Measurements from ENCODE around the gene GRM8.

GRM8 gene

DNA sequence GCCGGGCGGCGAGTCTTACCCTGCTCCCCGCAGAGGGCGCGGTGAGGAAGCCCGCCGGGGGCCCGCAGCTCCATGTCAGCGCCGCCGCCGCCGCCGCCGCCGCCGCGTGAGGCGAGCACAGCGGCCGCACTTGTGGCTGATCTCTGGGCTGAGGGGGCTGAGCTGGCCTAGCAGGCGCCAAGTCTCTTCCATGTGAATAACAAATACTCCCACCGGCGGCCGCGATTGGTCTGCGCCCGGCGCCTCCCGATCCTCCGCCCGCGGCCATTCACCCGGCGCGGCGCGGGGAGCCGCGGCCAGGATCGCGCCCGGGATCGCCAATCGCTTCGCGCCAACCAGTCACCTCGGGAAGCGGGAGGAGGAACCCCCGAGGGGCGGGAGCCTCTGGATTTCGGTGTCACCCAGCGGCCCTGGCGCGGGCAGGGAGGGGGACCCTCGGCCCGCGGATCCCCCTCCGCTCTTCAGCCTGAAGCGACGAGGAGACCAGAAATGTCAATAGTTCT is at the start of gene GRM8:
TSS of gene GRM8 (minus strand) at position 164 of the 503 bp plus-strand sequence.
- no peak for DNase-seq (ENCODE audit: low read depth in 2 of 2)

GRCh38 chr7:127290801-127291361 is 38.1 kb upstream of the GRM8 start:
- no peak for DNase-seq (ENCODE audit: low read depth in 2 of 2)

DNA sequence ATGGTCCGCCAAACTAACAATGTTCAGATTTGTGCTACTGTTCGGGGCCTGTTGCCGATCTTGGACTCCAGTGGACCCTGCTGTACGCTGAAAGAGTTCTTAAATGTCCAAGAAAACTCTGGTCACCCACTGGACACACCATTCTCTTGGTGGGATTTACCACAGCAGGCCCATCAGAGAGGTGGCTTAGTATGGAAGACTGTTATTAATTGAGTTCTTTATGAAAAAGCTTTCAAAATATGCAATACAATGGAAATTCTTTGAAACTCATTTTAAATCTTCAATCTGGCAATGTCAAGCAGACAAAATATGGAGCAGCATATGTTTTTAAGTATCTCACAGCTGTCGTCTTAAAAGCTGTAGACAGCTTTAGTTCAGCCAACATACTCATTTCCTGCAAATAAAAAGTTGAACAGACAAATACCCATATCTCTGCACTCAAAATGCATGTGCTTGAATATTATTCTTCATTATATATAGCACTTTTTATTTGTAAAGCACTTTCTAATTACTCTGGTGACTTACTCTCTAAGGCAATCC is 37.4 kb upstream of the GRM8 start:
- DNase-seq (ENCODE audit: low read depth in 2 of 2), result no peak

DNA sequence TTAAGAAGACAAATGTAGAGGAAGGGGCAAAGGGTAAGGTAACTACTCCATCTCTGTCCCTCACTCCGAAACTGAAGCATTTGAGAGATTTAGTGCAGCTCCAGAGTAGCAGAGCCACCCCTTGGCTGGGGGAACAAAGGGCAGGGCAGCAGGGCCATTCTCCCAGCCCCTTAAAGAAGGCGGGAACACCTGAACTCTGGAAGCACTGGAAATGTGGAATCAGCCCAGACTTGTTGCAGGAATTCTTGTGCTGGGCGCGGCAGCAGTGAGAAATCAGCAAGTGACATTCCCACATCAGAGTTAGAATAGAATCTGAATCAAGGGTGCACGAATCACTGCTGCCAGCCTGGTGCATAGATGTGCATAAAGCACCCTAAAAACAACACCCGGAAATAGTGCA is 34.4 kb upstream of the GRM8 start:
- DNase-seq (ENCODE audit: low read depth in 2 of 2), result no peak

DNA sequence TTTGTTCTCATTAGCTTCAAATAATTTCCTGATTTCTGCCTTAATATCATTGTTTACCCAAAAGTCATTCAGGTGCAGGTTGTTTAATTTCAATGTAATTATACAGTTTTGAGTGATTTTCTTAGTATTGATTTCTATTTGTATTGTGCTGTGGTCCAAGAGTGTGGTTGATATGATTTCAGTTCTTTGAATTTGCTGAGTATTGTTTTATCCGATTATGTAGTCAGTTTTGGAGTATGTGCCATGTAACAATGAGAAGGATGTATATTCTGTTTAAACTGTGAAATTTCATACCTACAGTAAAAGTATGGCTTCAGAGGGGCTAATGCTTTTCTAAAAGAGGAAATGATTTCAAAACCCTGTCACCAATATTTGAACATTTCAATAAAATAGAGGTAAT is 17.4 kb upstream of the GRM8 start:
- no peak for DNase-seq (ENCODE audit: low read depth in 2 of 2)

- DNase-seq (ENCODE audit: low read depth in 2 of 2), result no peak
These were observed 13.3 kb upstream of the GRM8 start for GRCh38 chr7:127266047-127266446.

DNA sequence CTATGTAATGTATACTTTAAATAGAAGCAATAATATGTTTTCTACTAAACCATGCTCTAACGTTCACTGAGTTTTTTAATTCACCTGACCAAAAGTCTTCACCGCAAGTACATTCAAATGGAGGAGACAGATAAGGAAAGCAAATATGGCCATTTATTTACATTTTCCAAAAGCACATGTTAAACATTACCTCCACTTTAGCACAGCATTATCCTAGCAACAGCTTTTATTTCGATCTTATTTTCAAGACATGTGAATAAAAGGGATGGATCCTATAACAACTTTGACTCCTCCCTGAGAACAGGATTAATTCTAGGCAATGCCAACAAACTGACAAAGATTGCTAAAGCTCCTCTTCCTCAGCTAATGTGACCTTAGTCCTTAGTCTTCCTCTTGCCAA is 11.5 kb upstream of the GRM8 start:
- no peak for DNase-seq (ENCODE audit: low read depth in 2 of 2)

DNA sequence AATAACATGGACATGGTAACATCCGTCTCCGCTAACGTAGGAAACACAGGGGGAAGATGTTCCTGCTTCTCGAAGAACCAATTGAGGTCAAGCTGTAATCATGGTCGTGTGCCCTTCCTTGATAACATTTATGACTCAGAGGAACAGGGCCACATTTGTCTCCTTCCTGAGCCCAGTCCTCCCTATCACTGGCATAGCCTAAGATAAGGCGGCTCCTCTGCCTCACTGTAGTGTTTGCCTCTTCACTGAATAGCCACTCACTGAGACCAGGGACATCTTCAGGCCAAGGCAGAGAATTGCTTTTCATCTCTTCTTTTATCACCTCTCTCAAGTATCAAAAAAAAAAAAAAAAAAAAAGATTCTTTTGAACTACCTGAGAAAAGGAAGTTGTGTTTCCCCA is 5.4 kb upstream of the GRM8 start:
- DNase-seq (ENCODE audit: low read depth in 2 of 2), result no peak

- DNase-seq (ENCODE audit: low read depth in 2 of 2), result no peak
These were observed 4.3 kb upstream of the GRM8 start for GRCh38 chr7:127257086-127257485.

DNA sequence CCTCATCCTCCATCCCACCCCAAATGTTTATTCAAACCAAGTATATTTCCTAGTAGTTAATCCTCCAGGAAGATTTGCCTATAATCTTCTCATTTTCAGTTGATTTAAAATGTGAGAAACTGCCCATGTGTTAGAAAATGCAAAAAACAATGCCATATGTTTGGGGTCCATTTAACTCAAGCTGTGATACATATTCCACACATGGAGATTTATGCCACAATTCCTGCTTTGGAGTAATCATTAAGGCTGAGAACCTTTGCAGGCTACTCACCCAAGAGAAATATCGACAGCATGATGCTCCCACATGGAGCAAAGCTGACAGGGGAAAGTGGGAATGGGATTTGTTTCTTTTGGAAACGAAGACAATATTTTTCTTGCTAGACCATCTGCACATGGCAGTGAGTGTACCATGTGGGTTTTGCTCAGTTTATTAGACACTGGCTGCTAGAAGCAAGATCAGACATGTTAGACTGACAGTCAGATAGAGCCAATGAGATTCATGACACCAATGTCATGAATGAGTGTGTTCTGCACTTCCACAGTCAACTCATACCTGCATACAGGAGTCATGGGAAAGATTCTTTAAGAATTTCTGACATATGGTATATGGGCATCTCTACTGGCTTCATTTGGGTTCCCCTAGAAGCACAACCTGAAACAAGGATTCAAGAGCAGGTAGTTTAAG is 3.4 kb upstream of the GRM8 start:
- no peak for DNase-seq (ENCODE audit: low read depth in 2 of 2)

- DNase-seq (ENCODE audit: low read depth in 2 of 2), result no peak
These were observed 1.5 kb upstream of the GRM8 start for GRCh38 chr7:127254163-127254684.

DNA sequence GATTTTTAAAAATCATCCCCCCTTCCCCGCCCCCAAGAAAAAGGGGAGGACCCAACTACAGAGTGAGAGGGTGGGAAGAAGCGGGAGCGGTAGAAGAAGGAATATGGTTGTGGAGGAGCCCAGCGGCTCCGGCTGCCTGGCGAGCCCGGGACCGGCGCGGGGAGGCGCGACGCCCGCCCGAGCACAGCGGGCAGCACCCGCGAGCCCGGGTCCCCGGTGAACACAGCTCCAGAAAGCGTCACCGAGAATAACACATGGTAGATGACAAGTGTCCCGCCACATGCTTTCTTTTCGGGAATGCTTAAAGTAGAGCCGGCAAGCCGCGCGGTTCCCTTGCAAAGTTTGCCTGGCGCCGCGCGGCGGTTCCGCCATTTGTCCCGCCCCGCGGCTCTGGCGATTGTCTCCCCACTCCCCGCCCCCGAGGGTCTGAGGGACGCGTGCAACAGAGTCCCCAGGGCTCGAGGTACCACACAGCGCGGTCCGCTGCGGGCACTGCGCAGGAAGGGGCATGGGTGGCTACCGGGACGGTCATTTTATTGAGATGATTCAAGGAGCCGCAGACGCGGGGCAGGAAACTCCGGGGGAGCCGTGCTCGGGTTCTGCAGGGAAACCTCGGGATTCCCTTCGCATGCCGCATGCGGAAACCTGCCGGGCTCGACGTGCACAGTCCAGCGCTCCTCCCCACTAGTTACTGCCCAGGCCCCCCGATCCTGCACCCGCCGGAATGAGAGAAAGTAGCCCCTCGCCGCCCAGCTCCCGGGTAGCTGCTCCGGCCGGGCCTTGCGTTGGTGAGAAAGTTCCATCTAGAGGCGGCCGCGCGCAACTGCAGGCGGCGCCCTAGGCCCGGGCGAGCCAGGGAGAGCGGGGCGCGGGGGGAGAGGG is 781 bp upstream of the GRM8 start:
- DNase-seq (ENCODE audit: low read depth in 2 of 2), result peak; percentile 46

- DNase-seq (ENCODE audit: low read depth in 2 of 2), result no peak
These were observed 396 bp downstream of the GRM8 start for GRCh38 chr7:127252377-127252713.

- no peak for DNase-seq (ENCODE audit: low read depth in 2 of 2)
These were observed 1.0 kb downstream of the GRM8 start for GRCh38 chr7:127251465-127252376.

- no peak for DNase-seq (ENCODE audit: low read depth in 2 of 2)
These were observed 1.7 kb downstream of the GRM8 start for GRCh38 chr7:127251036-127251464.

- no peak for DNase-seq (ENCODE audit: low read depth in 2 of 2)
These were observed 2.3 kb downstream of the GRM8 start for GRCh38 chr7:127250312-127251035.

DNA sequence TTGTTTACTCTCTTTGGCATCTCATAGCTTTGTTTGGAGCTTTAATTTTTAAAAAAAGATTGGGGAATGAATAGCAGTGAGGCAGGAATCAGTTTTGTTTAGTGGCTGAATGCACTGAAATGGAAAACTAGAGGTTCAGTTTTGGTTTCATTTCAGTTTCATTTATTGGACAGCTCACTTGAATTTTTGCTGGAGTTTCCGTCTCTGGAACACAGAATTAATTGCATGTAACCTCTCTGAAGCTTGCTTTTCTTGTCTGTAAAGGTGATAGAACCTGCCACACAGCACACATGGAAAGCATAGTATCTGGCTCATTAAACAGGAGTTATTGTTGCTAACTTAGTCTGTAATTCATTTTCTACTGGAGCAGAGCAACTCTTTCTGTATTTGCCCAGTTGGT is 7.1 kb downstream of the GRM8 start:
- DNase-seq (ENCODE audit: low read depth in 2 of 2), result no peak

DNA sequence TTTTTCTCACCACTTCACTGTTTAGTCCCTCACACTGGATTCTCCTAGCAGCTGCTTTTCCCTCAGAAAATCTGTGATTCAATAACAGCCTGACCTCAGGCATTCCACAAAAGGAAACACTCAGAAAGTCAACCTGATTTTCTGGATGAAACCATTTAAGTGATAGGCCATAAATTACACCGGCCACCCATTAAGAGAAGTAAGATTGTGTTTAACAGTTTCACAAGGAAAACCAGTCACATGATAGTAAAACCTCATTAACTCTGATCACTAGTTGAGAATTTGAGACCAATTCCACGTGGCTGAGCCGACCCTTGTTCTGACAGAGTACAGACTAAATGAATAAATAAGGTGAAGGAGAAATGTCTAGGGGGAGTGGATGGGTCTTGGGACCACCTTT is 7.7 kb downstream of the GRM8 start:
- no peak for DNase-seq (ENCODE audit: low read depth in 2 of 2)

- no peak for DNase-seq (ENCODE audit: low read depth in 2 of 2)
These were observed 12.9 kb downstream of the GRM8 start for GRCh38 chr7:127239814-127240213.

DNA sequence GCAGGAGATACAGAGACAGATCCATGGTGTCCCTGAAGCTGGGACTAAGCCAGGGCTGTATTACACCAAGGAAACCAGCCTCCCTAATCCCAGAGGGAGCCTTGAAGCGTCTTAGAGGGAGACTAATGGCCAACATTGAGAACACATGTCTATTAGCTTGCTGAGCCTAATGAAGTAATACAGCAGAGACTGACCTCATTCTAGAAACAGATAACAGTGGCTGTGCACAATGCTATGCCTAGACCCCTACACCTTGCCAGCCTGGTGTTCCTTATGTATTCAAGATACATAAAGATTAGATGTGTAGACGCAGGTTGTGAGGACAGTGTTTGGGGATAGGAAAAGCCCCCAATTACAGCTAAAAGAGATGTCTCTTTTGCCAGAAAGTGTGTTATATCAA is 19.1 kb downstream of the GRM8 start:
- DNase-seq (ENCODE audit: low read depth in 2 of 2), result no peak

DNA sequence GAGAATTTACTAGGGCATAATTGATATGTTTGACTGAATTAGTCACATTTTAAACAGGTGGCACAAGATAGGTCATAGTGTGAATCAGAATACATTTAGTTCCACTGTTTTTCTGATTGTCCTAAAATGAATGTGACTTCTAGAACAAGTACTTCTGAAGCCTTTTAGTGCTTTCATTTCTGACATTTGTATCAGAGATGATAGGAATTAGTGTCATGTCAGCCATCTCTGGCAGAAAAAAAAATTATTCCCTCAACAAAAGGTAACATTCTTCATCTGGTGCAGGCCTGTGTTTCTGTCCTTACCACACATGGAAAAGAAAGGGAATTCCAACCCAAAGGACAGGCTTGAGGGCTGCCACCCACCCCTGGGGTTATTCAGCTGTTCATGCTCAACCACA is 21.3 kb downstream of the GRM8 start:
- DNase-seq (ENCODE audit: low read depth in 2 of 2), result no peak
